Measurements from ENCODE around the gene GRK6.

DNA sequence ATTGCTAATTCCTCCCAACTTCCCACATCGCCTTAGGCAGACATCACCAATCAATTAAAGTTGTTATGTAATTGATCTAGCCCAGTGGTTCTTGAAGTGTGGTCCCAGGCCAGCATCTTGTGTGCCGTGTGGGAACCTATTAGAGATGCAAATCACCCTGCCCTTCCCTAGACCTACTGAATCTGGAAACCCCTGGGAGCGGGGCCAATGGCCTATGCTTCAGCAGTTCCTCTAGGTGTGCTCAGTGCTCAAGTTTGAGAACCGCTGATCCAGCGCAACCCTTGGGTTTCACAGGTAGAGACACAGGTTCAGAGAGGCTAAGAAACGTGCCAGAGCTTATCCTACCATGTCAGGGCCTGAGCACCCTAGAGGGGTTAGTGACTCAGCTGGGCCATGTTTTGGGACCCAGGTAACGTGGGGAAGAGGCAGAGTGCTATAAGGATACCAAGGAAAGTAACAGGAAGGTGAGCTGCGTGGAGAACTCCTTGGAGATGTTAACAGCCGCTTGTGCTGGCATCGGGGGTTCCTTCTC, 37.9 kb upstream of the GRK6 start:
- TF ChIP-seq, protein P1, sequence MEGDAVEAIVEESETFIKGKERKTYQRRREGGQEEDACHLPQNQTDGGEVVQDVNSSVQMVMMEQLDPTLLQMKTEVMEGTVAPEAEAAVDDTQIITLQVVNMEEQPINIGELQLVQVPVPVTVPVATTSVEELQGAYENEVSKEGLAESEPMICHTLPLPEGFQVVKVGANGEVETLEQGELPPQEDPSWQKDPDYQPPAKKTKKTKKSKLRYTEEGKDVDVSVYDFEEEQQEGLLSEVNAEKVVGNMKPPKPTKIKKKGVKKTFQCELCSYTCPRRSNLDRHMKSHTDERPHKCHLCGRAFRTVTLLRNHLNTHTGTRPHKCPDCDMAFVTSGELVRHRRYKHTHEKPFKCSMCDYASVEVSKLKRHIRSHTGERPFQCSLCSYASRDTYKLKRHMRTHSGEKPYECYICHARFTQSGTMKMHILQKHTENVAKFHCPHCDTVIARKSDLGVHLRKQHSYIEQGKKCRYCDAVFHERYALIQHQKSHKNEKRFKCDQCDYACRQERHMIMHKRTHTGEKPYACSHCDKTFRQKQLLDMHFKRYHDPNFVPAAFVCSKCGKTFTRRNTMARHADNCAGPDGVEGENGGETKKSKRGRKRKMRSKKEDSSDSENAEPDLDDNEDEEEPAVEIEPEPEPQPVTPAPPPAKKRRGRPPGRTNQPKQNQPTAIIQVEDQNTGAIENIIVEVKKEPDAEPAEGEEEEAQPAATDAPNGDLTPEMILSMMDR (IDR thresholded peaks at IDR 0.05) = no peak
- TF ChIP-seq POLR2A (IDR thresholded peaks at IDR 0.05) (no peak), POLR2AphosphoS5 (IDR thresholded peaks at IDR 0.05) (no peak)

Measured in prostate gland (tissue), 2 donors.